HG03457 (cell line): ENCODE measurements around the gene LOXL1.
"Not testable (repeated sequence)": the region's sequence is repeated elsewhere in the genome, so short reads cannot be mapped to it uniquely, and the experiment has no call there.

Experiments used
- ATAC-seq: cut with Tn5 transposase; IDR thresholded peaks from one replicate; pipeline ENCODE4 v1.9.1; 2021; ENCODE audit warnings: moderate number of reproducible peaks; ENCODE audit not compliant: unreplicated experiment

LOXL1 gene

DNA sequence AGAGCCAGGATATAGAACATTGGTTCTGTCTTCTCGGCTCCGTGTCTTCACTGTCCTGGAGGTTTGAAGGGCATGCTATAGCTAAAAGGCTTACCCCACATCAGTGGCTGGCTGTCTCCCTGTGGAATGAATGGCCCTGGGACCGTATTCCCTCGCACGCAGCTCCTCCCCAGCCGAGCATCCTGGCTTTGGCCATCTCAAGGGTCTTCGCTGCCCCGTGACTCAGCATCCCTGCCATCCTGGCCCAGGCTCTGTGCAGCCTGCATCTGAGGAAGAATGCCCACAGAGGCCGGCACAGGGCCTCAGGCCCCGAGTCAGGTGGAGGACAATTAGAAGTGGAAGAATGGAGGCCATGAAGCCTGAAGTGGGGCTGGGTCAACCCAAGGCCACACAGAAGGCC is 11.0 kb downstream of the LOXL1 start:
- no peak for ATAC-seq

DNA sequence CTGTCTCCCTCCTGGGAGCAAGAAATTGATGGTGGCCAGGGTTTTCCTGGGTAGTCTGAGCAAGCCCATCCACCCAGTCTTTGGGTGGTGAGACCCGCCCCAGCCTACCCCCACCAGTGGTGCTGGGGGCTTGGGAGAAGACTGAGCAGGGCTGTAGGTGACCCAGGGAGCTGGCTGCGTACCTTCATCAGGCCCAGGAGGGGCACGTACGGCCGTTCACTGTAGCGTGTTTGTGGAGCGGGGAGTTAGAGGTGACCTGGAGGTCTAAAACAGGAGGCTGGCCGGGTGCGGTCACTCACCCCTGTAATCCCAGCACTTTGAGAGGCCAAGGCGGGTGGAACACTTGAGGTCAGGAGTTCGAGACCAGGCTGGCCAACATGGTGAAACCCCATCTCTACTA is 11.5 kb downstream of the LOXL1 start:
- ATAC-seq, result no peak

- not testable (repeated sequence) for ATAC-seq
Measured at GRCh38 chr15:73938516-73938915, 12.3 kb downstream of the LOXL1 start.

DNA sequence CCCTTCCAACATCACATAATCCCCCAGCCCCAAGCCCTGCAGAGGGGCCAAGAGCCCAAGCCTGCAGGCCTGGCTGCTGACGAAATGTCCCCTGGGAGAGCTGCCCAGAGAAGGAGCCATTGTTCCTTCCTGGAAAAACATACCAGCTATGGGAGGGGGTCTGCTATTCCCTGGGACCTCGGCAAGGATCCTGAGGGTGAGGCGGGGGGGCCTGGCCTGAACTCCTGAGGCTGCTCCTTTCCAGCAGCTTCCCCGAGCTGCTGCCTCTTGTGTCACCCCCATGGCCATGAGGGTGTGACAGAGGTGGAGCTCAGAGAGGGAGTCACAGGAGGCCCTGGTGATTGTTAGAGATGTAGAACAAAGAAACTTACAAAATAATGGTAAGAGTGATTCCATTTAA is 12.9 kb downstream of the LOXL1 start:
- ATAC-seq, result no peak

- no peak for ATAC-seq
Measured at GRCh38 chr15:73940061-73940981, 14.1 kb downstream of the LOXL1 start.

- no peak for ATAC-seq
Measured at GRCh38 chr15:73941044-73941443, 14.8 kb downstream of the LOXL1 start.

GRCh38 chr15:73941449-73941848 is 15.2 kb downstream of the LOXL1 start:
- no peak for ATAC-seq

DNA sequence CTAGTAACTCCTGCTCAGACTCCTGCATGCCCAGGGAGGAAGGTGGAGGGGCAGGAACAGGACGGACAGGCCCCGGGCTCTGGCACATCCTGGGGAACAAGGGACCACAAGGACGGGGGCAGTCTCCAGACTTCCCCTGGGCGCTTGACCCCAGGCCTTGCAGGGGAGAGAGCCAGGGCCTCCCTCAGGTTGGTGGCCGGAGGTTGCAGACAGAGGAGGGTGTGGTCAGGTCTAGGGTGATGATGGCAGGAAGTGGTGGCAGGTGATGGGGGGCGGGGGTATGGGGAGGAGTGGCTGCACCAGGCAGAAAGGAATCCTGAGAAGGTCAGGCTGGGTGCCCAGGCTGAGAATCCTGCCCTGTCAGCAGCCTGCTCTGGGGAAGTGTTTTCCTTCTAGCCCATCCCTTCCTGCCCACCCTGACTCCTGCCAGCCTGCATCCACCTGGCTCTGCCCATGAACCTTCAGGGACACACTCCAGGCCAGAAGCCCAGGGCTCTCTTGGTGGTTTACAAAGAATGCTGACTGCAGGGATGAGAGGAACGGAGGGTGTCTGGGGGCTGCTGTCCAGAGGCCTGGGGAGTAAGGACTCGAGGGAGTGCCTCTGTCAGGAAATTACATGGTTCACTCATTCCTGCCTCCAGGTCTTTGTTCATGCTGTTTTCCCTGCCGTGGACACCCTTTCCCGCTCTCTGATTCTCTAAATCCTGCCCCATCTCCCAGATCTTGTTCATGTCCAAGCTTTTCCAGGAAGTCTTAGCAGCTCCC is 15.8 kb downstream of the LOXL1 start:
- ATAC-seq, result no peak

DNA sequence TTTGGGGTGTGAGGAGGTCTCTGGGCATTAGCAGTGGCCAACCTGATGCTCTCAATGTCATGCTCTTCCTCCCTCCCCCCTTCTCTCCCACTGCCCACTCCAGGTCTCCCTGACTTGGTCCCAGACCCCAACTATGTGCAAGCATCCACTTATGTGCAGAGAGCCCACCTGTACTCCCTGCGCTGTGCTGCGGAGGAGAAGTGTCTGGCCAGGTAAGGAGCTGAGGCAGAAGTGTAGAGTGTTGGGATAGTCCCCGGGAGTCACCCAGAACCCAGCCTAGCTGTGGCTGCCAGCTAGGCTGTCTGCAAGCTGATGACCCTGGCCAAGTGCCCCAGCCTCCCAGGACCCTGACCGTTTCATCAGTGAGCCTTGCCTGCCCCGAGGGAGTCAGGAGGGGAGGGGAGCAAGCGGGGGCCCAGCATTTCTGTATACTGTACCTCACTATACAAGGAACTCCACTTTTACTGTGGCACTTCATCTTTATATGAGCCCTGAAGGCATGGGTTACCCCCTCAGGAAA is 16.5 kb downstream of the LOXL1 start:
- ATAC-seq, result no peak

- ATAC-seq, result no peak
Measured at GRCh38 chr15:73944161-73945129, 18.2 kb downstream of the LOXL1 start.

- ATAC-seq, result no peak
Measured at GRCh38 chr15:73945130-73945508, 18.9 kb downstream of the LOXL1 start.

DNA sequence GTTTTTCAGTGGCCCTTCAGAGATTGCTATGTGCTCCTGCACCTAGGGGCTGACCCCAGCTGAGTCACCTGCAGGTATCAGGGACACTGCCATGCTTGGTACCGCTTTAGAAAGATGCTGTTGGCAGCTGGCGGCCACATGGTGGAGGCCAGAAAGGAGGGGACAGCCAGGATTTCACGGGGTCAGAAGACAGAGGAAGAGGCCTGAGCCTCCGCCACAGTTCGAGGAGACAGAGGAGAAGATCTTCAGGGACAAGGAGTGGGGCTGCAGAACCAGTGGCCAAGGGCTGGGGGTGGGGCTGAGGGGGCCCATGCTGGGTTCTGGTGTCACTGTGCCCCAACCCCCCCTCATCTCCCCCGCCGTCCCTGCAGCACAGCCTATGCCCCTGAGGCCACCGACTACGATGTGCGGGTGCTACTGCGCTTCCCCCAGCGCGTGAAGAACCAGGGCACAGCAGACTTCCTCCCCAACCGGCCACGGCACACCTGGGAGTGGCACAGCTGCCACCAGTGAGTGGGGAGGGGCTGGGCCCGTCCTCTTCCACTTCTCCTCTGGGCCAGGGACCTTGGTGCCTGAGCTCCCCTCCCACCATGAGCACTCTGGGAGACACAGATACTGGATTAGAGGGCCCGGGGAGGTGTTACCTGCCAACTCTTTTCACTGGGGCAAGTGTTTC is 19.9 kb downstream of the LOXL1 start:
- no peak for ATAC-seq

DNA sequence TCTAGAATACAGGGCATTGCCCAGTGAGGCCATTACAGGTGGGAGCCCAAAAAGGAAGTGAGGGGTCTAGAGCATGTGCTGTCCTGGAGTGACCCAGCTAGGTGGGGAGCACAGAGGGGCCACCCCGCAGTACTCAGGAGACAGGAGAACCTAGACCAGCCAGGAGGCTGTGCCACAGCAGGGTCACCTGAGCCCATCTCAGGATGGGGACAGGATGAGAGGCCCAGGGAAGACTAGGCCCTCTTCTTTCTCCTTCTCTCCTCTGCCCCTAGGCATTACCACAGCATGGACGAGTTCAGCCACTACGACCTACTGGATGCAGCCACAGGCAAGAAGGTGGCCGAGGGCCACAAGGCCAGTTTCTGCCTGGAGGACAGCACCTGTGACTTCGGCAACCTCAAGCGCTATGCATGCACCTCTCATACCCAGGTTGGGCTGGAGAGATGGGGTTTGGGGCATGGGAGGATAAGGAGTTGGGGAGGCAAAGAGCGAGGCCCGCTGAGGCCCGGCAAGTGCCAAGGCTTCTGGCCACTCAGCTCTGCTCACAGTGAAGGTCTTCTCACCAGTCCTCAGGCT is 20.6 kb downstream of the LOXL1 start:
- no peak for ATAC-seq

GRCh38 chr15:73947651-73948050 is 21.4 kb downstream of the LOXL1 start:
- ATAC-seq, result no peak

- ATAC-seq, result no peak
Measured at GRCh38 chr15:73948396-73948795, 22.1 kb downstream of the LOXL1 start.

DNA sequence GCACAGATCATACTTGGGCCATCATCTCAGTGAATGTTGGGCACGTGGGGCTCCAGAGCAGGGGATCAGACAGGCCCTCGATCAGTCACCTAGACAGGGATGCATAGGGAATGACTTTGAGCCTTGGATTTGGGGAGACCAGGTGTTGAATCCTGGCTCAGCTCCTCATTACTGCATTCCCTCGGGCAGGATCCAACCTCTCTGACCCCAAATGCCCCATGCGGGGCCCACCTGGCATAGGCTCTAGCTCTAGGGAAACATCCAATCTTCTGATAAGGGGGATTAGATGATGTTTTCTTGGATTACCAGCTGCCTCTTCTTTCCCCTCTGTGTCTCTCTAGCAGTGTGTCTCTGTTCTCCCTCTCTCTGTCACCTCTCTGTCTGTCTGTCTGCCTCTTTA is 22.7 kb downstream of the LOXL1 start:
- ATAC-seq, result no peak

GRCh38 chr15:73949496-73949895 is 23.2 kb downstream of the LOXL1 start:
- no peak for ATAC-seq

DNA sequence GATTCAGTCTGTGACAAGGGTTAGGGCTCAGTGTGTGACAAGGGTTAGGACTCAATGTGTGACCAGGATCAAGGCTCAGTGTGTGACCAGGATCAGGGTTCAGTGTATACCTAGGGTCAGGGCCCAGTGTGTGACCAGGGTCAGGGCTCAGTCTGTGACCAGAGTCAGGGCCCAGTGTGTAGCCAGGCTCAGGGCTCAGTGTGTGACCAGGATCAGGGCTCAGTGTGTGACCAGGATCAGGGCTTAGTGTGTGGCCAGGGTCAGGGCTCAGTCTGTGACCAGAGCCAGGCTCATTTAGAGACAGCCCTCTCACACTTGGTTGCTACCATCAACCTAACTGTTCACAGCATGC is 24.2 kb downstream of the LOXL1 start:
- ATAC-seq, result no peak

DNA sequence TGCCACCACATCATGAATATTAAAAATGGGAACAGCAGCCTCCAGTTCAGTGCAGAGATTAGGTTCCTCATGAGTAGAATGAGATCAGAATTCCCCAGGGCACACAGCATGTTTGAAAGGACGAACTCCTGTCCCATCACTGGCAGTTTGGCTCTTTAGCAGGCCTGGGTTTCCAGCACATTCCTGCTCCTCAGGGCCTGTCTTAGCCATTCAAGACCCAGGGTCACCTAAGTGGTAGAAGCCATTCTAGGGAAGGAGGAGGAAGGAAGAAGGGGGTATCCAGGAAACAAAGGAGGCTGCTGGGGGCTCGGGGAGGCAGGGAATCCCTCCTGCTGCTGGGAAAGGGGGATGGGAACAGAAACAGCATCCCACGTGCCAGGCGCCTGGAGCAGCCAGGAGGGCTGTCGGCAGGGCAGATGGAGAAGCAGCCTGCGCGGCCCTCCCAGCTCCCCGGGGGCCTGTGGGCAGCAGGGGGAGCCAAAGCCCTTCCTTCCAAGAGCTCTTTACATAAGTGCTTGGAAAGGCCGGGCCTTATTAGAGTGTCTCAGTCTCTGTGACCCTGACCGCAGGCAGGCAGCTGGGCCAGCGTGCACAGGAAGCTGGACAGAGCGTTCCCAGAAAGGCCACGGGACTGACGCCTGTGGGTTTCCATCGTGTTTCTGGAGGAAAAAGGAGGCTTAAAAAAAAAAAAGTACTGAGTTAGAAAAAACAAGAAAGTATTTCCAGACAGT is 24.7 kb downstream of the LOXL1 start:
- no peak for ATAC-seq
